ENCODE measurements around the gene P2RX7.

GRCh38 chr12:121217761-121218160 lies 85.1 kb downstream of the P2RX7 start:
- TF ChIP-seq, protein P1, sequence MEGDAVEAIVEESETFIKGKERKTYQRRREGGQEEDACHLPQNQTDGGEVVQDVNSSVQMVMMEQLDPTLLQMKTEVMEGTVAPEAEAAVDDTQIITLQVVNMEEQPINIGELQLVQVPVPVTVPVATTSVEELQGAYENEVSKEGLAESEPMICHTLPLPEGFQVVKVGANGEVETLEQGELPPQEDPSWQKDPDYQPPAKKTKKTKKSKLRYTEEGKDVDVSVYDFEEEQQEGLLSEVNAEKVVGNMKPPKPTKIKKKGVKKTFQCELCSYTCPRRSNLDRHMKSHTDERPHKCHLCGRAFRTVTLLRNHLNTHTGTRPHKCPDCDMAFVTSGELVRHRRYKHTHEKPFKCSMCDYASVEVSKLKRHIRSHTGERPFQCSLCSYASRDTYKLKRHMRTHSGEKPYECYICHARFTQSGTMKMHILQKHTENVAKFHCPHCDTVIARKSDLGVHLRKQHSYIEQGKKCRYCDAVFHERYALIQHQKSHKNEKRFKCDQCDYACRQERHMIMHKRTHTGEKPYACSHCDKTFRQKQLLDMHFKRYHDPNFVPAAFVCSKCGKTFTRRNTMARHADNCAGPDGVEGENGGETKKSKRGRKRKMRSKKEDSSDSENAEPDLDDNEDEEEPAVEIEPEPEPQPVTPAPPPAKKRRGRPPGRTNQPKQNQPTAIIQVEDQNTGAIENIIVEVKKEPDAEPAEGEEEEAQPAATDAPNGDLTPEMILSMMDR (IDR thresholded peaks at IDR 0.05), result no peak
- no peak for TF ChIP-seq POLR2A (IDR thresholded peaks at IDR 0.05)
